Urothelium cell line (cell line): Measurements from ENCODE around the gene MCM7.

Source experiments
- DNase-seq: peaks from one replicate; pipeline ENCODE4 v3.0.0; 2011; ENCODE audit warnings: low spot score, mixed read lengths
- FAIRE-seq: peaks from 2 replicates; lab custom pipeline; 2011; peaks lifted over from hg19 to GRCh38; lab: Jason Lieb, UNC

The MCM7 gene

GRCh38 chr7:100075418-100075817 lies 25.8 kb downstream of the MCM7 start:
- DNase-seq (no peak), FAIRE-seq (no peak)

GRCh38 chr7:100074841-100075240 lies 26.4 kb downstream of the MCM7 start:
- FAIRE-seq = no peak

GRCh38 chr7:100072462-100072861 lies 28.7 kb downstream of the MCM7 start:
- FAIRE-seq (no peak), DNase-seq (no peak)

More at GRCh38 chr7:100074841-100075240, 26.4 kb downstream of the MCM7 start:
- no peak for DNase-seq

- DNase-seq = no peak
- FAIRE-seq = no peak
These were observed 30.0 kb downstream of the MCM7 start for GRCh38 chr7:100071018-100071723.

GRCh38 chr7:100069991-100070390 lies 31.2 kb downstream of the MCM7 start:
- DNase-seq = no peak
- no peak for FAIRE-seq

GRCh38 chr7:100066953-100067352 lies 34.2 kb downstream of the MCM7 start:
- no peak for FAIRE-seq

GRCh38 chr7:100065452-100066186 lies 35.6 kb downstream of the MCM7 start:
- FAIRE-seq (no peak), DNase-seq (no peak)

More at GRCh38 chr7:100066953-100067352, 34.2 kb downstream of the MCM7 start:
- no peak for DNase-seq

GRCh38 chr7:100064162-100064561 lies 37.0 kb downstream of the MCM7 start:
- no peak for FAIRE-seq
- no peak for DNase-seq

- FAIRE-seq = no peak
- no peak for DNase-seq
These were observed 37.8 kb downstream of the MCM7 start for GRCh38 chr7:100063376-100063775.

GRCh38 chr7:100061518-100062193 lies 39.5 kb downstream of the MCM7 start:
- FAIRE-seq = peak; percentile 32

GRCh38 chr7:100059251-100059739 lies 41.9 kb downstream of the MCM7 start:
- DNase-seq (no peak), FAIRE-seq (no peak)

More at GRCh38 chr7:100061518-100062193, 39.5 kb downstream of the MCM7 start:
- DNase-seq = no peak

GRCh38 chr7:100057006-100057405 lies 44.2 kb downstream of the MCM7 start:
- DNase-seq (no peak), FAIRE-seq (no peak)

GRCh38 chr7:100053215-100053614 lies 48.0 kb downstream of the MCM7 start:
- DNase-seq = peak; percentile 57
- FAIRE-seq = no peak

GRCh38 chr7:100051611-100052010 lies 49.6 kb downstream of the MCM7 start:
- DNase-seq (no peak), FAIRE-seq (no peak)

GRCh38 chr7:100049441-100050291 lies 51.5 kb downstream of the MCM7 start, which contains the start of gene ZSCAN21:
Gene ZSCAN21, plus strand, starts transcription at chr7:100049774. Its CDS starts 7,233 bp downstream, at chr7:100057007.
- DNase-seq (peak; percentile 98), FAIRE-seq (peak; percentile 62)

- DNase-seq (no peak), FAIRE-seq (no peak)
These were observed 52.5 kb downstream of the MCM7 start for GRCh38 chr7:100048680-100049079.

GRCh38 chr7:100044718-100045117 lies 56.5 kb downstream of the MCM7 start:
- DNase-seq = peak; percentile 37
- no peak for FAIRE-seq
